Esophagus muscularis mucosa (tissue), 4 donors: ENCODE data around the gene IP6K2. TPM values are rescaled to one million over a fixed set of nuclear protein-coding genes. Genes with fewer than 3 reads are reported as not detected.

Experiments
- DNase-seq: peaks from one replicate; pipeline ENCODE4 v3.0.0-alpha.2; 2017; ENCODE audit errors: extremely low spot score
- H3K27ac ChIP-seq, 4 donors: fragments of 200-600 bp; sonication (generic); replicated peaks in 1 of 4; 1 replicate in 3 of 4; 2 replicates in 1 of 4; pipeline ENCODE4 v1.5.1; 2016 to 2019; ENCODE audit warnings: mild to moderate bottlenecking in 1 of 4
- H3K27me3 ChIP-seq, 4 donors: fragments of 200-600 bp; sonication (generic); one replicate each; pipeline versions ENCODE4 v1.5.1 to v1.6.0; 2016 to 2019
- H3K36me3 ChIP-seq, 4 donors: fragments of 200-600 bp; sonication (generic); one replicate each; pipeline ENCODE4 v1.5.1; 2016 to 2019
- H3K4me1 ChIP-seq, 4 donors: fragments of 200-600 bp; sonication (generic); one replicate each; pipeline ENCODE4 v1.5.1; 2016 to 2019
- H3K4me3 ChIP-seq, 4 donors: fragments of 200-600 bp; sonication (generic); 1 replicate in 2 of 4; 2 replicates in 2 of 4; pipeline ENCODE4 v1.5.1; 2016 to 2019; ENCODE audit warnings: mild to moderate bottlenecking in 4 of 4, moderate library complexity in 1 of 4
- H3K9me3 ChIP-seq, 4 donors: fragments of 200-600 bp; sonication (generic); 1 replicate in 3 of 4; 2 replicates in 1 of 4; pipeline ENCODE4 v1.5.1; 2016 to 2019
- EP300 ChIP-seq: sonication (generic); formaldehyde crosslinking; IDR thresholded peaks from one replicate; pipeline ENCODE4 v1.6.1; 2017; ENCODE audit warnings: antibody characterized with exemption
- POLR2A ChIP-seq: fragments of 450-650 bp; IDR thresholded peaks from one replicate; pipeline ENCODE4 v1.6.1; 2017; ENCODE audit warnings: antibody characterized with exemption, moderate library complexity, mild to moderate bottlenecking, low read depth
- POLR2AphosphoS5 ChIP-seq, 2 donors: sonication (generic); formaldehyde crosslinking; IDR thresholded peaks; one replicate each; pipeline ENCODE4 v1.6.1; 2017; ENCODE audit warnings: antibody characterized with exemption in 2 of 2
- WGBS: methylation state at CpG from one replicate; pipeline ENCODE4 v1.1.5; 2018; 5-methylcytosine and 5-hydroxymethylcytosine counted together
- intact Hi-C: fragments of 100-400 bp; cut with DNase I; formaldehyde crosslinking; loops from one replicate; pipeline ENCODE4 v1.15.1; 2023
- total RNA-seq, 4 donors: library from RNA; depleted of rRNA; stranded (reverse); fragments of >200 nt; gene quantifications; one replicate each; pipeline versions ENCODE4 v1.1.0 to v1.2.1, GENCODE V29; 2016
- TF ChIP-seq, protein P1 (sequence below), 3 experiments: fragments of 200-600 bp in 2 of 3; fragments of 450-650 bp in 1 of 3; sonication (generic) in 2 of 3; IDR thresholded peaks; one replicate each; pipeline ENCODE4 v1.5.1; 2017 to 2019; ENCODE audit warnings: antibody characterized with exemption in 3 of 3, mild to moderate bottlenecking in 2 of 3, moderate library complexity in 1 of 3

The IP6K2 gene
- total RNA-seq, 4 donors from 2014 or later: 31.0 to 57.5 (median 41.2) TPM

- no peak for DNase-seq
These were observed 18.1 kb downstream of the IP6K2 start for GRCh38 chr3:48698891-48699290.

DNA sequence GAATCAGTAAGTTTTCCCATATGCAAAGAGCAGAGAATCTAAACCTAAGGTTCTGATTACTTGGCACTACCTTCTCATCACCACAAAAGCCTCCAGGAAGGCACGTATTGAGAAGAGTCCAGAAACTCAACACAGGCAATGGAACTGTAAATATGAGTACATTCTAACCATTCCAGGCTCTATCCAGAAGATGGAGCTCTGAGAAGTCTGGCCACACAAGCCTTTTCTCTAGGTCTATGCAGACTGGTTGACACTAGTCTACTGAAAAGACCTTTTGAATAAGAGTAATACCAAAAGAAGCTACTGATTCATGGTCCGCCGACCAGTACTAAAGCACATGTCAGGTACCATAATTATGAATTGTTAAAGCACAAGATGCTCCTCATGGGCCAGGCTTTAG, 19.1 kb downstream of the IP6K2 start:
- peaks cover 8 to 60% (median 44%) of the 10 kb centered on the region in 4 donors for H3K36me3 ChIP-seq
- no peaks in the 10 kb centered on the region for H3K9me3 ChIP-seq
- no peak overlapping the region for H3K4me3 ChIP-seq
- H3K27me3 ChIP-seq: no peaks in the 10 kb centered on the region
- no peak for DNase-seq
- H3K4me1 ChIP-seq: peaks cover 36 to 59% (median 49%) of the 10 kb centered on the region in 4 donors
- 95% methylated on average over 3 of the region's 3 CpGs for WGBS
- intact Hi-C loops: no loop called here
- H3K27ac ChIP-seq: no peak overlapping the region
- TF ChIP-seq, protein P1, sequence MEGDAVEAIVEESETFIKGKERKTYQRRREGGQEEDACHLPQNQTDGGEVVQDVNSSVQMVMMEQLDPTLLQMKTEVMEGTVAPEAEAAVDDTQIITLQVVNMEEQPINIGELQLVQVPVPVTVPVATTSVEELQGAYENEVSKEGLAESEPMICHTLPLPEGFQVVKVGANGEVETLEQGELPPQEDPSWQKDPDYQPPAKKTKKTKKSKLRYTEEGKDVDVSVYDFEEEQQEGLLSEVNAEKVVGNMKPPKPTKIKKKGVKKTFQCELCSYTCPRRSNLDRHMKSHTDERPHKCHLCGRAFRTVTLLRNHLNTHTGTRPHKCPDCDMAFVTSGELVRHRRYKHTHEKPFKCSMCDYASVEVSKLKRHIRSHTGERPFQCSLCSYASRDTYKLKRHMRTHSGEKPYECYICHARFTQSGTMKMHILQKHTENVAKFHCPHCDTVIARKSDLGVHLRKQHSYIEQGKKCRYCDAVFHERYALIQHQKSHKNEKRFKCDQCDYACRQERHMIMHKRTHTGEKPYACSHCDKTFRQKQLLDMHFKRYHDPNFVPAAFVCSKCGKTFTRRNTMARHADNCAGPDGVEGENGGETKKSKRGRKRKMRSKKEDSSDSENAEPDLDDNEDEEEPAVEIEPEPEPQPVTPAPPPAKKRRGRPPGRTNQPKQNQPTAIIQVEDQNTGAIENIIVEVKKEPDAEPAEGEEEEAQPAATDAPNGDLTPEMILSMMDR (IDR thresholded peaks at IDR 0.05): no peak
- TF ChIP-seq POLR2AphosphoS5 (IDR thresholded peaks at IDR 0.05) (no peak), POLR2A (no peak), EP300 (no peak)

More at GRCh38 chr3:48698891-48699290, 18.1 kb downstream of the IP6K2 start:
- TF ChIP-seq EP300 (no peak), POLR2AphosphoS5 (IDR thresholded peaks at IDR 0.05) (no peak), POLR2A (no peak)
- Histone ChIP-seq H3K9me3 (no peaks in the 10 kb centered on the region), H3K27me3 (no peaks in the 10 kb centered on the region), H3K4me3 (no peak overlapping the region), H3K36me3 (peaks cover 6 to 50% (median 34%) of the 10 kb centered on the region in 4 donors), H3K4me1 (peaks cover 39 to 59% (median 48%) of the 10 kb centered on the region in 4 donors), H3K27ac (no peak overlapping the region)
- 94% methylated on average over 8 of the region's 8 CpGs for WGBS
- intact Hi-C loops: no loop called here

- H3K27ac ChIP-seq: peak overlapping the region in 2 of 4 donors; percentile 79 to 86
These were observed 20.4 kb downstream of the IP6K2 start for GRCh38 chr3:48696601-48697000.

GRCh38 chr3:48696156-48696555, 20.9 kb downstream of the IP6K2 start:
- DNase-seq: no peak
- Histone ChIP-seq H3K4me3 (no peak overlapping the region), H3K36me3 (peaks cover 24 to 71% (median 61%) of the 10 kb centered on the region in 4 donors), H3K27ac (peak overlapping the region in 3 of 4 donors; percentile 79 to 87 (median 86)), H3K27me3 (no peaks in the 10 kb centered on the region), H3K9me3 (no peaks in the 10 kb centered on the region), H3K4me1 (peaks cover 42 to 66% (median 49%) of the 10 kb centered on the region in 4 donors)
- no peak for TF ChIP-seq POLR2AphosphoS5 (IDR thresholded peaks at IDR 0.05)
- TF ChIP-seq, protein P1 (IDR thresholded peaks at IDR 0.05): no peak
- no peak for TF ChIP-seq POLR2A
- TF ChIP-seq EP300: no peak
- intact Hi-C loops: no loop called here
- WGBS: 94% methylated on average over 5 of the region's 5 CpGs

More at GRCh38 chr3:48696601-48697000, 20.4 kb downstream of the IP6K2 start:
- DNase-seq: no peak
- Histone ChIP-seq H3K4me1 (peaks cover 42 to 67% (median 49%) of the 10 kb centered on the region in 4 donors), H3K9me3 (no peaks in the 10 kb centered on the region), H3K36me3 (peaks cover 22 to 71% (median 57%) of the 10 kb centered on the region in 4 donors), H3K4me3 (no peak overlapping the region), H3K27me3 (no peaks in the 10 kb centered on the region)
- TF ChIP-seq POLR2A (no peak), POLR2AphosphoS5 (IDR thresholded peaks at IDR 0.05) (no peak), EP300 (no peak)
- TF ChIP-seq, protein P1 (IDR thresholded peaks at IDR 0.05): no peak
- intact Hi-C loops: no loop called here

GRCh38 chr3:48695393-48695753, 21.6 kb downstream of the IP6K2 start:
- H3K27me3 ChIP-seq: no peaks in the 10 kb centered on the region
- TF ChIP-seq POLR2A (no peak), POLR2AphosphoS5 (IDR thresholded peaks at IDR 0.05) (peak; percentile 30 to 44), EP300 (no peak)
- TF ChIP-seq, protein P1 (IDR thresholded peaks at IDR 0.05): no peak
- peak overlapping the region; percentile 77 to 87 (median 82) for H3K27ac ChIP-seq
- H3K36me3 ChIP-seq: peaks cover 31 to 71% (median 66%) of the 10 kb centered on the region in 4 donors
- H3K4me1 ChIP-seq: peaks cover 39 to 58% (median 46%) of the 10 kb centered on the region in 4 donors
- WGBS: 59% methylated on average over 9 of the region's 9 CpGs
- intact Hi-C loops: no loop called here
- no peak for DNase-seq
- no peaks in the 10 kb centered on the region for H3K9me3 ChIP-seq
- H3K4me3 ChIP-seq: peak overlapping the region; percentile 43 to 62 (median 50)
